MCF 10A (cell line): ENCODE measurements around the gene IRF9. TPM values are rescaled to one million over a fixed set of nuclear protein-coding genes. Genes with fewer than 3 reads are reported as not detected.

Experiments
- BruUV-seq: library from RNA; stranded (reverse); fragments of 400-500 nt; replicated peaks from 2 replicates; lab custom pipeline; 2021; lab: Mats Ljungman, UMichigan
- CTCF ChIA-PET: fragments of 300-600 bp; sonication (Branson Sonifier 250); formaldehyde crosslinking; extraction: SDS; loops from one replicate; lab custom pipeline; 2021; ENCODE audit warnings: antibody characterized with exemption, inconsistent platforms; lab: Yijun Ruan, JAX
- POLR2A ChIA-PET: fragments of 300-600, 350-650 bp; sonication (Branson Sonifier 250); formaldehyde crosslinking; extraction: SDS; loops from one replicate; lab custom pipeline; 2020; ENCODE audit warnings: antibody characterized with exemption, inconsistent platforms; lab: Yijun Ruan, JAX
- DNase-seq: peaks from one replicate; pipeline ENCODE4 v3.0.0-alpha.2; 2018; ENCODE audit not compliant: unreplicated experiment
- H3K27ac Mint-ChIP-seq: one replicate; pipeline ENCODE4 v1.8.0; 2022; ENCODE audit warnings: mild to moderate bottlenecking, low read depth, mixed read lengths; ENCODE audit not compliant: unreplicated experiment
- H3K27me3 Mint-ChIP-seq: one replicate; pipeline ENCODE4 v1.8.0; 2022; ENCODE audit warnings: mixed read lengths; ENCODE audit not compliant: insufficient read depth, unreplicated experiment
- H3K36me3 Mint-ChIP-seq: one replicate; pipeline ENCODE4 v1.8.0; 2022; ENCODE audit warnings: mild to moderate bottlenecking, moderate library complexity, mixed read lengths; ENCODE audit not compliant: insufficient read depth, unreplicated experiment
- H3K4me1 Mint-ChIP-seq: one replicate; pipeline ENCODE4 v1.8.0; 2022; ENCODE audit warnings: mixed read lengths; ENCODE audit not compliant: insufficient read depth, unreplicated experiment
- H3K4me3 Mint-ChIP-seq: one replicate; pipeline ENCODE4 v1.8.0; 2022; ENCODE audit warnings: mild to moderate bottlenecking, moderate library complexity, mixed read lengths; ENCODE audit not compliant: unreplicated experiment
- H3K9me3 Mint-ChIP-seq: one replicate; pipeline ENCODE4 v1.8.0; 2022; ENCODE audit warnings: mixed read lengths; ENCODE audit not compliant: unreplicated experiment
- intact Hi-C: fragments of 100-400 bp; cut with micrococcal nuclease; formaldehyde crosslinking; loops from 2 replicates; pipeline ENCODE4 v1.14.1; 2022
- total RNA-seq: library from RNA; stranded (reverse); gene quantifications from 2 replicates; pipeline ENCODE4 v1.2.3, GENCODE V29; 2022
- TF ChIP-seq, protein P1 (sequence below): fragments of 200-600 bp; IDR thresholded peaks from one replicate; pipeline ENCODE4 v1.8.0; 2022; ENCODE audit warnings: antibody characterized with exemption, mild to moderate bottlenecking; ENCODE audit not compliant: unreplicated experiment

Gene IRF9
- total RNA-seq, 1 experiment from 2014 or later, result 13.6 TPM

DNA sequence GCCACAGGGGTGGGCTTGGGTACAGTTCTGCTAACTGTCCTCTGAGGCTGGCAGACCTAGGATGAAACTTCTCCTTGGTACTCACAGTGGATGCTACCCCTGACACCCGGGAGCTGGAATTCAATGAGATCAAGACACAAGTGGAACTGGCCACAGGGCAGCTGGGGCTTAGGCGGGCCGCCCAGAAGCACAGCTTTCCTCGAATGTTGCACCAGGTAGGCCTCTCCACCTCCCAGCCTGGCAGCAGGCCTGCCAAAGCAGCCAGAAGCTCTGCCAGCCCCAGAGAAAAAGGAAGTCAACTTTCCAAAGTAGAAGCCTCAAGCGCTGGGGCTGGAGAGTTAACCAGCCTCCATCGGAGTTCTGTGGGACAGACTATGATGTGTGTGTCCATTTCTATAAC lies 43.9 kb upstream of the IRF9 start:
- intact Hi-C loops, result no loop called here
- POLR2A ChIA-PET, result interaction anchor here (3.6 to 6.6 kb wide), 3 partner anchors 9 to 31 kb away, joined by 40 to 252 read pairs (median 114); partner anchors contain the start of genes EMC9, FITM1, PSME1 and PSME2
- CTCF ChIA-PET, result interaction anchor here (0.6 to 1.8 kb wide), 7 partner anchors 8 to 84 kb away, joined by 3 to 5 read pairs (median 3); partner anchors contain the start of gene IRF9
- H3K4me3 Mint-ChIP-seq, result no peak overlapping the region
- peaks cover 59% of the 10 kb centered on the region for H3K36me3 Mint-ChIP-seq
- H3K4me1 Mint-ChIP-seq, result peaks cover 9% of the 10 kb centered on the region
- H3K27ac Mint-ChIP-seq, result no peak overlapping the region
- BruUV-seq, result no TSS peak
- no peaks in the 10 kb centered on the region for H3K9me3 Mint-ChIP-seq
- no peak for DNase-seq
- TF ChIP-seq, protein P1, sequence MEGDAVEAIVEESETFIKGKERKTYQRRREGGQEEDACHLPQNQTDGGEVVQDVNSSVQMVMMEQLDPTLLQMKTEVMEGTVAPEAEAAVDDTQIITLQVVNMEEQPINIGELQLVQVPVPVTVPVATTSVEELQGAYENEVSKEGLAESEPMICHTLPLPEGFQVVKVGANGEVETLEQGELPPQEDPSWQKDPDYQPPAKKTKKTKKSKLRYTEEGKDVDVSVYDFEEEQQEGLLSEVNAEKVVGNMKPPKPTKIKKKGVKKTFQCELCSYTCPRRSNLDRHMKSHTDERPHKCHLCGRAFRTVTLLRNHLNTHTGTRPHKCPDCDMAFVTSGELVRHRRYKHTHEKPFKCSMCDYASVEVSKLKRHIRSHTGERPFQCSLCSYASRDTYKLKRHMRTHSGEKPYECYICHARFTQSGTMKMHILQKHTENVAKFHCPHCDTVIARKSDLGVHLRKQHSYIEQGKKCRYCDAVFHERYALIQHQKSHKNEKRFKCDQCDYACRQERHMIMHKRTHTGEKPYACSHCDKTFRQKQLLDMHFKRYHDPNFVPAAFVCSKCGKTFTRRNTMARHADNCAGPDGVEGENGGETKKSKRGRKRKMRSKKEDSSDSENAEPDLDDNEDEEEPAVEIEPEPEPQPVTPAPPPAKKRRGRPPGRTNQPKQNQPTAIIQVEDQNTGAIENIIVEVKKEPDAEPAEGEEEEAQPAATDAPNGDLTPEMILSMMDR, result no peak
- no peaks in the 10 kb centered on the region for H3K27me3 Mint-ChIP-seq

DNA sequence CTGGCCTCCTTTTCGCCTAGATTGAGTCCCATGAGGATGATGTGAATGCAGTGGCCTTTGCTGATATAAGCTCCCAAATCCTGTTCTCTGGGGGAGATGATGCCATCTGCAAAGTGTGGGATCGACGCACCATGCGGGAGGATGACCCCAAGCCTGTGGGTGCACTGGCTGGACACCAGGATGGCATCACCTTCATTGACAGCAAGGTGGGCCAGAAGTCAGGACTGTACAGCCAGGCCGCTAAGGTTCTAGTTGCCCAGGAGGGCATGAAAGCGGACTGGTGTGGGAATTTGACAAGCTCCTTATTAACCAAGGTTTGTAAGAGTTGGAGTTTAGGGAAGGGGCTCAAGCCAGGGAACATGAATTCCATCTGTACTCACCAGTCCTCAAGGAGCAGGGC lies 41.4 kb upstream of the IRF9 start:
- Mint-ChIP-seq H3K4me3 (no peak overlapping the region), H3K4me1 (peaks cover 9% of the 10 kb centered on the region), H3K27ac (no peak overlapping the region), H3K9me3 (no peaks in the 10 kb centered on the region), H3K36me3 (peaks cover 61% of the 10 kb centered on the region), H3K27me3 (no peaks in the 10 kb centered on the region)
- CTCF ChIA-PET, result interaction anchor here (0.5 to 1.7 kb wide), 4 partner anchors 12 to 177 kb away, joined by 3 to 4 read pairs (median 4); no protein-coding TSS in a partner anchor
- intact Hi-C loops, result no loop called here
- TF ChIP-seq, protein P1, result no peak
- POLR2A ChIA-PET, result interaction anchor here (6.6 kb wide), 1 partner anchor 17 kb away, joined by 252 read pairs; the partner anchor contains the start of genes EMC9, FITM1 and PSME1
- no TSS peak for BruUV-seq
- DNase-seq, result no peak

DNA sequence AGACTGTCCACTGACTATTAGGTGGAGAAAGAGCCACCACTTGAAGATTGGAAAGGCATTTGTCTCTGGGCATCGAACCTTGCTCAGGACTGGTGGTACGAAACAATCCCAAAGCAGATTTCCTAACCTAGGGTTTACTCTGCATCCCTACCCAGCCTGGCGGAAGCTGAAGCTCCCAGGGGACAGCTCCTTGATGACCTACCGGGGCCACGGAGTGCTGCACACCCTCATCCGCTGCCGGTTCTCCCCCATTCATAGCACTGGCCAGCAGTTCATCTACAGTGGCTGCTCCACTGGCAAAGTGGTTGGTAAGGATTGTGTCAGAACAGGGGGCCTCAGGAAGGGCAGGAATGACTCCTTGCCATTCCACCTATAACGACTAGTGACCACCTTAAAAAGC lies 39.9 kb upstream of the IRF9 start:
- no peak for DNase-seq
- ChIA-PET CTCF (no interaction called here), POLR2A (interaction anchor here (0.5 to 1.2 kb wide), 2 partner anchors 40 to 74 kb away, joined by 3 to 5 read pairs; partner anchors contain the start of genes IRF9 and TM9SF1)
- intact Hi-C loops, result no loop called here
- peaks cover 57% of the 10 kb centered on the region for H3K36me3 Mint-ChIP-seq
- TF ChIP-seq, protein P1, result no peak
- no peak overlapping the region for H3K27ac Mint-ChIP-seq
- no peaks in the 10 kb centered on the region for H3K4me1 Mint-ChIP-seq
- BruUV-seq, result no TSS peak
- H3K9me3 Mint-ChIP-seq, result no peaks in the 10 kb centered on the region
- H3K27me3 Mint-ChIP-seq, result no peaks in the 10 kb centered on the region
- H3K4me3 Mint-ChIP-seq, result no peak overlapping the region

DNA sequence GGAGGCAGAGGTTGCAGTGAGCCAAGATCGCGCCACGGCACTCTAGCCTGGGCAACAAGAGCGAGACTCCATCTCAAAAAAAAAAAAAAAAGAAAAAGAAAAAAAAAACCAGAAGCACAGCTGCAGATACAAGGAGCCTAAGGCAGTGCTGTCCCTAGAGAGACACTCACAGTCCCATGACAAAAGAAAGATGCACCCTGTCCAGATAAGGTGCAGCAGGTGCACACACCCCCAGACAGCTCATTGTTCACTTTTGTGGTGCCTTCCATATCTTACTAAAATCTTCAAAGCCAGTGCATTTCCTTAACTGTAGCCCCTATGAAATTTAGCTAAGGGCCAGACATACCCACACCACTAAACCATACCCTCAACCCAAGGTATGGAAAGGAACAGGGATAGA lies 38.6 kb upstream of the IRF9 start:
- H3K27ac Mint-ChIP-seq, result no peak overlapping the region
- TF ChIP-seq, protein P1, result no peak
- H3K27me3 Mint-ChIP-seq, result no peaks in the 10 kb centered on the region
- H3K4me3 Mint-ChIP-seq, result no peak overlapping the region
- CTCF ChIA-PET, result no interaction called here
- no peaks in the 10 kb centered on the region for H3K4me1 Mint-ChIP-seq
- H3K36me3 Mint-ChIP-seq, result peaks cover 51% of the 10 kb centered on the region
- no peak for DNase-seq
- POLR2A ChIA-PET, result interaction anchor here (1.2 to 1.6 kb wide), 2 partner anchors 19 to 39 kb away, joined by 5 to 8 read pairs; partner anchors contain the start of genes EMC9 and IRF9
- intact Hi-C loops, result no loop called here
- no TSS peak for BruUV-seq
- no peaks in the 10 kb centered on the region for H3K9me3 Mint-ChIP-seq
